Smooth muscle cell of trachea (primary cell): Measurements from ENCODE around the gene UBP1. TPM values are rescaled to one million over a fixed set of nuclear protein-coding genes. Genes with fewer than 3 reads are reported as not detected.

Experiments used
- total RNA-seq: library from RNA; depleted of rRNA; stranded (reverse); fragments of >200 nt; gene quantifications from 2 replicates; pipeline ENCODE4 v1.2.1, GENCODE V29; 2014

UBP1 gene, protein sequence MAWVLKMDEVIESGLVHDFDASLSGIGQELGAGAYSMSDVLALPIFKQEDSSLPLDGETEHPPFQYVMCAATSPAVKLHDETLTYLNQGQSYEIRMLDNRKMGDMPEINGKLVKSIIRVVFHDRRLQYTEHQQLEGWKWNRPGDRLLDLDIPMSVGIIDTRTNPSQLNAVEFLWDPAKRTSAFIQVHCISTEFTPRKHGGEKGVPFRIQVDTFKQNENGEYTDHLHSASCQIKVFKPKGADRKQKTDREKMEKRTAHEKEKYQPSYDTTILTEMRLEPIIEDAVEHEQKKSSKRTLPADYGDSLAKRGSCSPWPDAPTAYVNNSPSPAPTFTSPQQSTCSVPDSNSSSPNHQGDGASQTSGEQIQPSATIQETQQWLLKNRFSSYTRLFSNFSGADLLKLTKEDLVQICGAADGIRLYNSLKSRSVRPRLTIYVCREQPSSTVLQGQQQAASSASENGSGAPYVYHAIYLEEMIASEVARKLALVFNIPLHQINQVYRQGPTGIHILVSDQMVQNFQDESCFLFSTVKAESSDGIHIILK
- 48.0 and 54.3 TPM in 2 replicates for total RNA-seq

DNA sequence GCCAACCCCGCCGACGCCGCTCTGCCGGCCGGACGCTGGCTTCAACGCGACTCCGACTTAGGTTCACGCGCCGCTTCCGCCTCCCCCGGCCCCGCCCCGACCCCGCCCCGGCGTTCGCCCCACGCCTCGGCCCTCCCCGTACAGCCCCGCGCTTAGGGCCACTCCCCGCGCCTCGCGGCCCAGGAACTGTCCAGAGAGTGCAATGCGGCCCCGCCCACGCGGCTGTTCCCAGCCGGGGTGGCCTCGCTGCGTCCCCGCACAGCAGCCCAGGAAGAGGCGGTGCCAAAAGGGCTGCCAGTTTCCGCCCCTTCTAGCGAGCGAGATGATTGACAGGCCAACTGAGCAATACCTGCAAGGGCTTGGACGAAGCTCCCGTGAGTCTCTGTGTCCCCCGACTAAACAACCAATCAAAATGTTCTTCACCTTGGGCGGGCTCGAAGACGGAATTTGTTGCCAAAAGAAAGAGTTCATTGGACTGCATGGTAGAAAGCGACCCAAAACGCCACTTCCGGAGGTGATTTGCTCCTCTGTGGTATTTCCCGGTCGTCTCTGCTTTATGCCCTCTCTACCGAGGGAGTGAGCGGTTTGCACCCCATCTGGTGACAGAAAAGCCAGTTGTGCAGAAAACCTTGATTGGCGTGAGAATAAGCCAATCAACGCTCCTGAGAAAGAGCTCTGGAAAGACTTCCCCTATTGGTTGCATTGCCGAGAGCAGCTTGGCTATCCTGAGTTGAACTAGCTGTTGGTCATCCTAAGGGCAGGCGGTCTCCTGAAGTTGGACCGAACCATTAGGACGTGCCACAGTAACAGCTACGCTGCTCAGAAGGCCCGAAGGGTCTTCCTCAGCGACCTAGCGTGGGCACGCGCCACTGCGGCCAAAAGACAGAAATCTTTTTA lies at the start of gene UBP1:
TSS of gene UBP1 (minus strand) at position 78 of the 897 bp plus-strand sequence. CDS start 557 bp downstream, outside the sequence.

Other genes starting within 250 kb of the UBP1 start
- 1.6 and 2.5 TPM in 2 replicates for gene SUSD5, start 221.6 kb downstream of the UBP1 start, total RNA-seq
- 20.2 and 25.2 TPM in 2 replicates for gene FBXL2, start 163.0 kb downstream of the UBP1 start, total RNA-seq